ENCODE data around the gene OR4K15. TPM values are rescaled to one million over a fixed set of nuclear protein-coding genes. Genes with fewer than 3 reads are reported as not detected.
"Not testable (repeated sequence)": the region's sequence is repeated elsewhere in the genome, so short reads cannot be mapped to it uniquely, and the experiment has no call there.

The OR4K15 gene
- not detected for total RNA-seq
- polyA plus RNA-seq, result not detected

DNA sequence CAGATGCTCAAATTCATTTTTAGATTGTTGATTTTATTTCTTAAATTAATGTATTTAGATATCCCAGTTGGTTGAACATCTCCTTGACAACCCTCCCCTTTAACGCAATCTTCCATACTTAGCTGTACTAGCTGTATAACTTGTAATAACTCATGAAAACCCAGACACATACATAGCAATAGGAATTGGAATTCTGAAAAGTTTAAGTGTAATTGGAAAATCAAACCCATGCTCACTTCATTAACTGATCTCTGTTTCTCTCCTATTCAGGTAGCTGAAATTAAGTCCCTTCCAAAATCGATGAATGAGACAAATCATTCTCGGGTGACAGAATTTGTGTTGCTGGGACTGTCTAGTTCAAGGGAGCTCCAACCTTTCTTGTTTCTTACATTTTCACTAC is at the start of gene OR4K15:
Gene OR4K15 (plus strand): TSS at position 301 of the 400 bp plus-strand sequence. CDS start 0 bp downstream, at position 301.
- intact Hi-C loops (cut with DNase I), result no loop called here

DNA sequence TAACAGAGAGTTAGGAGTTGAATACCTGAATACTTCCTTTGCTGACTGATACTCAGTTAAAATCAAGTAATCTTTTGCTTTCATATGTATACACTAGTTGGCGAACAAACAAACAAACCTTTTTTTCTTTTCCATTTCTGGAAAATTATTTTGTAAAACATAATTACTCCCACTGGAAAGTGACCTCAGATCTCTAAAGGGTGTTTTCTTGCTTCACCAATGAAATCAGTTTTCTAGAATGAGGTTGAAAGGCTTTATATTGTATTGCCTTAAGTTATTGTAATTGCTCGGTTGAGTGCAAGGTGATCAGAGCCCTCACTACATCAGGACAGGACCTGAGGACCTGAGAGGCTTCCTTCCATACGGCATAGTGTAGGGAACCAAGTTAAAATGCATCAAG is 44.8 kb upstream of the OR4K15 start, which contains the start of gene OR4K1:
Gene OR4K1 (plus strand): TSS at position 301 of the 400 bp plus-strand sequence. CDS start 4,750 bp downstream, outside the sequence.
- H3K27me3 ChIP-seq, result peaks cover 0 to 5% (median 0%) of the 10 kb centered on the region in 4 donors
- no peak within 1 kb of the TSS for H3K4me3 ChIP-seq
- DNase-seq (no peak), FAIRE-seq (no peak), ATAC-seq (no peak)
- no peaks in the 10 kb centered on the region for H3K9me3 ChIP-seq
- 38 to 43% methylated on average over 3 of the region's 3 CpGs for WGBS, 2 donors
- no peaks in the 10 kb centered on the region for H3K4me1 ChIP-seq
- no peak for TF ChIP-seq CTCF (IDR thresholded peaks at IDR 0.05)
- no peaks in the 10 kb centered on the region for H3K36me3 ChIP-seq
- intact Hi-C loops (cut with DNase I), result no loop called here
- H3K27ac ChIP-seq, result no peak within 1 kb of the TSS

More for the DNA sequence above, at the start of gene OR4K15:
- no peaks in the 10 kb centered on the region for H3K27me3 ChIP-seq
- H3K36me3 ChIP-seq, result no peaks in the 10 kb centered on the region
- DNase-seq, result no peak
- 85 to 94% methylated on average over 3 of the region's 3 CpGs for WGBS, 2 donors
- no peaks in the 10 kb centered on the region for H3K4me1 ChIP-seq
- no peak within 1 kb of the TSS for H3K4me3 ChIP-seq
- H3K9me3 ChIP-seq, result no peaks in the 10 kb centered on the region
- no peak for ATAC-seq
- H3K27ac ChIP-seq, result no peak within 1 kb of the TSS
- no peak for FAIRE-seq
- TF ChIP-seq CTCF (IDR thresholded peaks at IDR 0.05), result no peak

GRCh38 chr14:19941668-19942067 is 33.7 kb upstream of the OR4K15 start:
- Histone ChIP-seq H3K27ac (no peak overlapping the region), H3K9me3 (no peaks in the 10 kb centered on the region), H3K4me3 (no peak overlapping the region), H3K36me3 (no peaks in the 10 kb centered on the region), H3K27me3 (no peaks in the 10 kb centered on the region), H3K4me1 (no peaks in the 10 kb centered on the region)
- TF ChIP-seq CTCF (IDR thresholded peaks at IDR 0.05), result no peak
- WGBS, 2 donors, result 58 to 73% methylated on average over 1 of the region's 1 CpG
- no peak for FAIRE-seq
- DNase-seq, result no peak
- no peak for ATAC-seq
- intact Hi-C loops (cut with DNase I), result no loop called here

DNA sequence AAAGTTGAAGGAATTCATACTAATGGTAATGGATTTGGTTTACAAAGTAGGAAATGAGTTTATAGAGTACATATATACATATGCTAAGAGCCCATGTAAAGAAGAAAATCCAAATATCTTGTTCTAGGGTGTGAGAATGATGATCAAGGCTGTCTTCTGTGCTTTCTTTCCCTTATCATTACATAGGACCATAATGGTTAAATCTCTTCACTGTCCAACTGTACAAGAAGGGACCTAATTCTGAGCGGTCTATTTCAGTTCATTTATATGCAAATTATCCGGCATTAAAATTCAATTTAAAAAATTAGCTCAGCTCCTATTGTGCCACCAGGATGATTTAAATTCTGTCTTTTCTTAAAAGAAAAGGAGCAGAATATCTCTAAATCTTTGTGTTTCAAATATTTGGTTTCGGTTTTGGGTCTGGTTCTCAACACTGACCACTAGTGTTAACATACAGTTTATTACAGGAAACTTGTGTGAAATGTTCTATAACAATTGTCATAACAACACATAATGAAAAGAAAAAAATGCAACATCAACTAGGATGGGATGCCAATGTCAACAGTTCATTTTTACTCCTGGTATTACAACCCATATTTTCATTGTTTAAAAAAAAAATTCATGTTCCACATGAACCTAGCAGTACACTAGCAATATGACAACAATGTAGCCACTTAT is 27.8 kb upstream of the OR4K15 start:
- no peak for TF ChIP-seq CTCF (IDR thresholded peaks at IDR 0.05)
- no peaks in the 10 kb centered on the region for H3K27me3 ChIP-seq
- no peak overlapping the region for H3K27ac ChIP-seq
- H3K4me3 ChIP-seq, result no peak overlapping the region
- no peaks in the 10 kb centered on the region for H3K4me1 ChIP-seq
- WGBS, 2 donors, result 61 to 67% methylated on average over 3 of the region's 3 CpGs
- DNase-seq (no peak), ATAC-seq (no peak), FAIRE-seq (no peak)
- no peaks in the 10 kb centered on the region for H3K9me3 ChIP-seq
- no peaks in the 10 kb centered on the region for H3K36me3 ChIP-seq
- intact Hi-C loops (cut with DNase I), result no loop called here

DNA sequence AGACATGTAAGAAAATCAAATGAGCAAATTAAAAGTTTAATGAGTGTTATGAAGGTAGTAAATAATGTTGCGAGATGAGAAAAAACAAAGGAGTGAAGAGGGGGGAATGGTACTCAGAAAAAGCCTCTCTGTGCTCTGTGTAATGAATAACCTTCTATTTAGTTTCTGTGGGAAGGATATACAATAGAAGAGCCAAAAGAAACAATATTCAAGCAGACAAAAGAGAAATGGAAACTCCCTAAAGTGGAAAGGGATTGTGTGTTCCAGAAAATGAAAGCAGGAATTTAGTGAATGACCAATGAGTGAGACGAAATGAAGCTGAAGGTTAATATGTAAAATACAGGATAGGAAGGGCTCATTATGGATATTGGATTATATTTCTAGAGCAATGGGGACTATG is 26.2 kb upstream of the OR4K15 start:
- no peak for ATAC-seq
- no peak for DNase-seq
- Histone ChIP-seq H3K4me1 (no peaks in the 10 kb centered on the region), H3K4me3 (no peak overlapping the region), H3K27ac (no peak overlapping the region), H3K27me3 (no peaks in the 10 kb centered on the region), H3K36me3 (no peaks in the 10 kb centered on the region), H3K9me3 (no peaks in the 10 kb centered on the region)
- no peak for FAIRE-seq
- intact Hi-C loops (cut with DNase I), result no loop called here
- WGBS, 2 donors, result 51 to 57% methylated on average over 2 of the region's 2 CpGs
- no peak for TF ChIP-seq CTCF (IDR thresholded peaks at IDR 0.05)

DNA sequence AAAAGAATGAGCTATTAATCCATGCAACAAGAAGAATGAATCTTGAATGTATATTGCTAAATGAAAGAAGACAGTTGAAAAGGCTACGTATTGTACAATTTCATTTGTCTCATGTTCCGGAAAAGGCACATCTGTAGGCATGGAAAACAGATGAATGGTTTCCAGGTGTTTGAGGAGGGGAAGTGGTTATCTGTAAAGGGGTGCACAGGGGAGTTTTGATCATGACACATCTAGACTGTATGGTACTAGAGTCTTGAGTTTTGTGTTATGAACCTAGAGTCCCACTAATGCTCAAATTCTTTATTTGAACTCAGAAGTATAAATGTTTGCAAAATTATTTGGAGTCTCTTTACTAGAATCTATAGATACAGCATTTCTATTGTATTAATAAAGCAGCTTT is 5.7 kb upstream of the OR4K15 start:
- DNase-seq; FAIRE-seq; H3K4me3 ChIP-seq; H3K36me3 ChIP-seq; intact Hi-C loops (cut with DNase I); ATAC-seq; H3K27ac ChIP-seq; H3K27me3 ChIP-seq; H3K9me3 ChIP-seq; H3K4me1 ChIP-seq: not testable (repeated sequence)
- 66 to 68% methylated on average over 2 of the region's 2 CpGs for WGBS, 2 donors
